CD4-positive, alpha-beta memory T cell (primary cell): Measurements from ENCODE around the gene EYA2. TPM values are rescaled to one million over a fixed set of nuclear protein-coding genes. Genes with fewer than 3 reads are reported as not detected.

Experiments
- CTCF ChIA-PET: fragments of 350-600 bp; sonication (Branson Sonifier 250); formaldehyde crosslinking; loops from one replicate; lab custom pipeline; 2021; ENCODE audit warnings: inconsistent platforms; ENCODE audit not compliant: partially characterized antibody; lab: Charles Lee
- POLR2A ChIA-PET: fragments of 350-600 bp; sonication (Branson Sonifier 250); formaldehyde crosslinking; loops from one replicate; lab custom pipeline; 2021; ENCODE audit not compliant: partially characterized antibody; lab: Charles Lee
- DNase-seq, 5 donors: peaks; one replicate each; pipeline versions ENCODE4 v3.0.0 to v3.0.0-alpha.2; 2020 to 2022; ENCODE audit warnings: mixed read lengths in 1 of 5
- H3K27ac ChIP-seq: one replicate; pipeline ENCODE4 v1.7.0; 2013; ENCODE audit warnings: low read depth, low read length
- H3K27me3 ChIP-seq: 2 replicates; pipeline ENCODE4 v1.7.0; 2013; ENCODE audit warnings: mild to moderate bottlenecking, low read length, moderate library complexity; ENCODE audit not compliant: insufficient read depth
- H3K36me3 ChIP-seq: 2 replicates; pipeline ENCODE4 v1.7.0; 2013; ENCODE audit warnings: mild to moderate bottlenecking, low read length, moderate library complexity; ENCODE audit not compliant: insufficient read depth
- H3K4me1 ChIP-seq: 2 replicates; pipeline ENCODE4 v1.7.0; 2013; ENCODE audit warnings: mild to moderate bottlenecking, low read length, moderate library complexity; ENCODE audit not compliant: insufficient read depth
- H3K4me3 ChIP-seq, 2 donors: one replicate each; pipeline ENCODE4 v1.7.0; 2013; ENCODE audit warnings: low read length in 2 of 2, mild to moderate bottlenecking in 1 of 2
- H3K9me3 ChIP-seq, 2 donors: one replicate each; pipeline ENCODE4 v1.7.0; 2013; ENCODE audit warnings: low read length in 2 of 2, control low read depth in 1 of 2; ENCODE audit not compliant: control insufficient read depth in 1 of 2
- H3K27ac Mint-ChIP-seq, 7 donors: one replicate each; pipeline ENCODE4 v1.8.0; 2020 to 2021; ENCODE audit warnings: mixed read lengths in 7 of 7, mild to moderate bottlenecking in 6 of 7, inconsistent platforms in 3 of 7, moderate library complexity in 3 of 7
- H3K27me3 Mint-ChIP-seq, 2 donors: one replicate each; pipeline ENCODE4 v1.8.0; 2020 to 2021; ENCODE audit warnings: mixed read lengths in 2 of 2
- H3K36me3 Mint-ChIP-seq, 2 donors: one replicate each; pipeline ENCODE4 v1.8.0; 2020 to 2021; ENCODE audit warnings: mixed read lengths in 2 of 2, inconsistent platforms in 1 of 2, mild to moderate bottlenecking in 1 of 2
- H3K4me1 Mint-ChIP-seq, 4 donors: one replicate each; pipeline ENCODE4 v1.8.0; 2020 to 2021; ENCODE audit warnings: mixed read lengths in 4 of 4, mild to moderate bottlenecking in 1 of 4
- H3K4me3 Mint-ChIP-seq, 8 donors: one replicate each; pipeline ENCODE4 v1.8.0; 2020 to 2021; ENCODE audit warnings: mixed read lengths in 8 of 8, mild to moderate bottlenecking in 7 of 8, moderate library complexity in 6 of 8, inconsistent platforms in 3 of 8
- H3K9me3 Mint-ChIP-seq, 8 donors: one replicate each; pipeline ENCODE4 v1.8.0; 2020 to 2021; ENCODE audit warnings: mixed read lengths in 8 of 8, mild to moderate bottlenecking in 5 of 8, inconsistent platforms in 3 of 8, moderate library complexity in 1 of 8
- intact Hi-C: fragments of 100-400 bp; cut with micrococcal nuclease; formaldehyde crosslinking; loops from one replicate; pipeline ENCODE4 v1.15.1; 2023
- polyA plus RNA-seq, 2 donors: library from polyadenylated mRNA; unstranded; fragments of 300-500 nt; fragmentation: Illumina TruSeq; gene quantifications; one replicate each; pipeline ENCODE4 v1.2.3, GENCODE V29; 2021
- total RNA-seq, 2 experiments: library from RNA; stranded (reverse); gene quantifications; one replicate each; pipeline ENCODE4 v1.2.3, GENCODE V29; 2021

Gene EYA2
- total and polyA plus RNA-seq, 4 experiments from 2014 or later = not detected

DNA sequence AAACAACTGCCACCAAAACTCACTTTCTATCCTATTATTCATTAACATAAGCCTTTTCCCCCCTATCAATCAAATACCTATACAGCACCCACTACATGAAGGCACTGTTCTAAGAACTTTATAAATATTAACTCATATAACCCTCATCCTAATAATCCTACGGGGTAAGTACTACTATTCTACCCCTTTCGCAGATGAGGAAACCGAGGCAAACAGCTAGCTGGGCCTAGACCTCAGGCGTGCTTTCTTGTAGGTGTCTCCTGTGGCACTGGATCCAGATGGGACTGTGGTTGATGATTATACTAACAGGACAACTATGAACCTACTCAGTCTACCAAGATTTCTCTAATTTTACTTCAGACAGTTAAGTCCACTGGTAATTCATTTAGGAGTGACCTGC is 330.2 kb downstream of the EYA2 start:
- H3K36me3 Mint-ChIP-seq = peaks cover 54 to 75% of the 10 kb centered on the region in 2 donors

DNA sequence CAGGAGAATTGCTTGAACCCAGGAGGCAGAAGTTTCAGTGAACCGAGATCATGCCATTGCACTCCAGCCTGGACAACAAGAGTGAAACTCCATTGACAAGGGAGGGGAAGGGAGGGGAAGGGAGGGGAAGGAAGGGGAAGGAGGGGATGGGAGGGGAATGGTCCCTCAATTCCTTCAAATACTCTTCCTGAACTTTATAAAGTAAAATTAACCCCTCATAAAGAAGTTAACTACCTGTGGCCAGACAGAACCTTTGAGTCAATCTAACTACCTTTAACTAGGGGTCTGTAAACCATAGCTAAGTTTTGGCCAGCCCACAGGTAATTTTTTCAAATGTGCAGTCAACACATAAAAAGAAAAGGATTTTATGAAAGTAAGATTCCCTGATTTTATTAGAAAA is 330.8 kb downstream of the EYA2 start:
- intact Hi-C loops = no loop called here
- Histone ChIP-seq H3K27me3 (no peaks in the 10 kb centered on the region), H3K36me3 (peaks cover 64% of the 10 kb centered on the region), H3K9me3 (no peaks in the 10 kb centered on the region), H3K27ac (no peak overlapping the region), H3K4me3 (no peak overlapping the region), H3K4me1 (no peaks in the 10 kb centered on the region)
- Mint-ChIP-seq H3K36me3 (peaks cover 50 to 71% of the 10 kb centered on the region in 2 donors), H3K4me3 (no peak overlapping the region), H3K27ac (peak overlapping the region in 2 of 7 donors; percentile 17 to 42), H3K27me3 (no peaks in the 10 kb centered on the region), H3K9me3 (peaks cover 0 to 3% (median 0%) of the 10 kb centered on the region in 8 donors), H3K4me1 (peaks cover 0 to 5% (median 2%) of the 10 kb centered on the region in 4 donors)
- ChIA-PET CTCF (interaction anchor here (1.8 kb wide), 1 partner anchor 159 kb away, joined by 6 read pairs; no protein-coding TSS in a partner anchor), POLR2A (no interaction called here)
- DNase-seq = no peak

More for the DNA sequence above, 330.2 kb downstream of the EYA2 start:
- Mint-ChIP-seq H3K4me3 (no peak overlapping the region), H3K9me3 (peaks cover 0 to 3% (median 0%) of the 10 kb centered on the region in 8 donors), H3K27me3 (no peaks in the 10 kb centered on the region), H3K27ac (peak overlapping the region in 5 of 7 donors; percentile 1 to 47 (median 29)), H3K4me1 (peaks cover 0 to 5% (median 3%) of the 10 kb centered on the region in 4 donors)
- H3K4me3 ChIP-seq = no peak overlapping the region
- DNase-seq = no peak
- ChIA-PET POLR2A (no interaction called here), CTCF (interaction anchor here (1.8 kb wide), 1 partner anchor 159 kb away, joined by 6 read pairs; no protein-coding TSS in a partner anchor)
- intact Hi-C loops = no loop called here
- no peak overlapping the region for H3K27ac ChIP-seq
- no peaks in the 10 kb centered on the region for H3K4me1 ChIP-seq
- no peaks in the 10 kb centered on the region for H3K27me3 ChIP-seq
- H3K36me3 ChIP-seq = peaks cover 65% of the 10 kb centered on the region
- H3K9me3 ChIP-seq = no peaks in the 10 kb centered on the region

DNA sequence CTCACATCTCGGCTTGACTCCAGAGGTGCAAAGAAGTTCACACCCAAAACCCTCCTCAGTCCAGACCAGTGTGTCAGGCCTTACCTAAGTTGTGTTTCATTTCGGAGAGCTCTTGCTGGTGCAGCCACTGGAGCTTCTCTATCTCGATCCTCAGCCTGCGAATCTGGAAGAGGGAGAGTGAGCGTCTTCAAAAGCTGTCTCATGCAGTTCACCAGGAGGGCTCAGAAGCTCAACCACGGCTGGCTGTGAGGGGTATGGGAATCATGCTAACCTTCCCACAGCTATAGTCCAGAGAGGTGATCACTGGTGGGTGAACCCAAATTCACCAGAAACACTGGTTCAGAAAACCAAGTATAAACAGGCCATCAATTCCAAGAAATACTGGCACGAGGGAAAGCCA is 332.5 kb downstream of the EYA2 start:
- ChIA-PET POLR2A (no interaction called here), CTCF (interaction anchor here (0.8 to 1.2 kb wide), 2 partner anchors 12 to 45 kb away, joined by 3 to 4 read pairs; no protein-coding TSS in a partner anchor)
- intact Hi-C loops = no loop called here
- Histone ChIP-seq H3K27me3 (no peaks in the 10 kb centered on the region), H3K9me3 (no peaks in the 10 kb centered on the region), H3K27ac (no peak overlapping the region), H3K4me3 (no peak overlapping the region), H3K36me3 (peaks cover 54% of the 10 kb centered on the region), H3K4me1 (no peaks in the 10 kb centered on the region)
- H3K9me3 Mint-ChIP-seq = peaks cover 0 to 3% (median 0%) of the 10 kb centered on the region in 8 donors
- no peak overlapping the region for H3K4me3 Mint-ChIP-seq
- H3K27ac Mint-ChIP-seq = no peak overlapping the region
- peaks cover 52 to 71% of the 10 kb centered on the region in 2 donors for H3K36me3 Mint-ChIP-seq
- H3K27me3 Mint-ChIP-seq = no peaks in the 10 kb centered on the region
- no peak for DNase-seq
- peaks cover 0 to 5% (median 3%) of the 10 kb centered on the region in 4 donors for H3K4me1 Mint-ChIP-seq

DNA sequence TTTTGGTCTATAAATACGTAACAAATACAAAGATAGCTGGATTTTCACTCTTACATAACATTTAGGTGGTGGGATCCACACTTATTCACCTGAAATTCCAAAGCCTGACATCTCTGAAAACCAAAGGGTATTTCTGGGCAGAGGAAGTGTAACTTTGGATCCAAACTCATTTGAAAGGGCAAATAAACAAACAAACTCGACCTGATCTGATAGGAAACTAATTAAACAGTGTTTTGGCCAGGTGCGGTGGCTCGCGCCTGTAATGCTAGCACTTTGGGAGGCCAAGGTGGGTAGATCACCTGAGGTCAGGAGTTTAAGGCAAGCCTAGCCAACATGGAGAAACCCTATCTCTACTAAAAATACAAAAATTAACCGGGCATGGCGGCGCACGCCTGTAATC is 332.9 kb downstream of the EYA2 start:
- Mint-ChIP-seq H3K4me3 (no peak overlapping the region), H3K27ac (peak overlapping the region in 1 of 7 donors; percentile 73), H3K36me3 (peaks cover 47 to 69% of the 10 kb centered on the region in 2 donors), H3K9me3 (peaks cover 0 to 3% (median 0%) of the 10 kb centered on the region in 8 donors), H3K4me1 (peaks cover 0 to 5% (median under 1%) of the 10 kb centered on the region in 4 donors), H3K27me3 (no peaks in the 10 kb centered on the region)
- Histone ChIP-seq H3K9me3 (no peaks in the 10 kb centered on the region), H3K4me3 (no peak overlapping the region), H3K36me3 (peaks cover 52% of the 10 kb centered on the region), H3K4me1 (no peaks in the 10 kb centered on the region), H3K27me3 (no peaks in the 10 kb centered on the region), H3K27ac (no peak overlapping the region)
- no peak for DNase-seq
- ChIA-PET CTCF (interaction anchor here (1.2 kb wide), 1 partner anchor 45 kb away, joined by 4 read pairs; no protein-coding TSS in a partner anchor), POLR2A (no interaction called here)
- intact Hi-C loops = no loop called here

DNA sequence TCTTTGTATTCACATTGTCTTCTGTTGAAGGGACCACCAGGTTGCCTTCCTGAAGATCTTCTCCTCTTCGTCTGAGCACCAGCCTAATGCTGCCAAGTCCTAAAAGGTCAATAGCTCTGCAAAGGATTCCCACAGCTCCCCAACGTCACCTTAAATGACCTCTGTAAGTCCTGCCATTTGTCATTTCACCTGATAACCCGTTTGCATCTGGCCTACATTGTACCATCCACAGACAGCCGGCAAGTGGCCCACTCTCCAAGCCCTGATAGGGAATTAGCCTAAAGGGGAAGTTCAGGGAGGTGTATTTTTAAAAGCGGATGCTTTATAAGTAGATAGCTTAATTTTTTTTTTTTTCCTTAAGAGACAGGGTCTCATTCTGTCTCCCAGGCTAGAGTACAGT is 334.0 kb downstream of the EYA2 start:
- DNase-seq = no peak
- Mint-ChIP-seq H3K4me1 (peaks cover 0 to 3% (median 0%) of the 10 kb centered on the region in 4 donors), H3K27me3 (no peaks in the 10 kb centered on the region), H3K27ac (peak overlapping the region in 1 of 7 donors; percentile 13), H3K4me3 (no peak overlapping the region), H3K36me3 (peaks cover 42 to 70% of the 10 kb centered on the region in 2 donors), H3K9me3 (peaks cover 0 to 3% (median 0%) of the 10 kb centered on the region in 8 donors)
- no peak overlapping the region for H3K27ac ChIP-seq
- CTCF ChIA-PET = interaction anchor here (1.7 kb wide), 1 partner anchor 155 kb away, joined by 8 read pairs; no protein-coding TSS in a partner anchor
- H3K4me3 ChIP-seq = no peak overlapping the region
- H3K4me1 ChIP-seq = no peaks in the 10 kb centered on the region
- peaks cover 56% of the 10 kb centered on the region for H3K36me3 ChIP-seq
- no peaks in the 10 kb centered on the region for H3K9me3 ChIP-seq
- POLR2A ChIA-PET = no interaction called here
- no peaks in the 10 kb centered on the region for H3K27me3 ChIP-seq
- intact Hi-C loops = no loop called here

DNA sequence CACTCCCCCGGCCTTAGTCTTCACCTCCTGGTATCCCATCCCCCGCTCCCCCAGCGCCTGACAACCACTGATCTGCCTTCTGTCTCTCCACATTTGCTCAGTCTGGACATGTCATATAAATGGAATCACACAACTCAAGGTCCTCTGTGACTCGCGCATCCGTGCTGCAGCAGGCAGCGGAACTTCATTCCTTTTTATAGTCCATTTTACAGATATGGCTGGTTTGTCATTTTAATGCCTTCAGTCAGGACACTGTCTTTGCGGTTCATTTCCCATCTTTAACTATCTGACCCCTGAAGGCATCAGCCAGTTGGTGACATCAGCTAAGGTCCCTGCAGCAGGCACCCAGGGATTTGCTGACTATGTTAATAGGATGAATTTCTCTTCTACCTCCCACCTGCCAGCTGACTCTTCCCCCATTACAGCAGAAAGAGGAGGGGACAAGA is 336.2 kb downstream of the EYA2 start:
- ChIA-PET POLR2A (no interaction called here), CTCF (no interaction called here)
- Mint-ChIP-seq H3K9me3 (no peaks in the 10 kb centered on the region), H3K4me3 (no peak overlapping the region), H3K36me3 (peaks cover 38 to 71% of the 10 kb centered on the region in 2 donors), H3K27ac (peak overlapping the region in 3 of 7 donors; percentile 6 to 37 (median 26)), H3K27me3 (no peaks in the 10 kb centered on the region), H3K4me1 (peaks cover 0 to 2% (median 0%) of the 10 kb centered on the region in 4 donors)
- Histone ChIP-seq H3K4me3 (no peak overlapping the region), H3K27me3 (no peaks in the 10 kb centered on the region), H3K36me3 (peaks cover 57% of the 10 kb centered on the region), H3K9me3 (no peaks in the 10 kb centered on the region), H3K4me1 (no peaks in the 10 kb centered on the region), H3K27ac (no peak overlapping the region)
- DNase-seq = no peak
- intact Hi-C loops = no loop called here

DNA sequence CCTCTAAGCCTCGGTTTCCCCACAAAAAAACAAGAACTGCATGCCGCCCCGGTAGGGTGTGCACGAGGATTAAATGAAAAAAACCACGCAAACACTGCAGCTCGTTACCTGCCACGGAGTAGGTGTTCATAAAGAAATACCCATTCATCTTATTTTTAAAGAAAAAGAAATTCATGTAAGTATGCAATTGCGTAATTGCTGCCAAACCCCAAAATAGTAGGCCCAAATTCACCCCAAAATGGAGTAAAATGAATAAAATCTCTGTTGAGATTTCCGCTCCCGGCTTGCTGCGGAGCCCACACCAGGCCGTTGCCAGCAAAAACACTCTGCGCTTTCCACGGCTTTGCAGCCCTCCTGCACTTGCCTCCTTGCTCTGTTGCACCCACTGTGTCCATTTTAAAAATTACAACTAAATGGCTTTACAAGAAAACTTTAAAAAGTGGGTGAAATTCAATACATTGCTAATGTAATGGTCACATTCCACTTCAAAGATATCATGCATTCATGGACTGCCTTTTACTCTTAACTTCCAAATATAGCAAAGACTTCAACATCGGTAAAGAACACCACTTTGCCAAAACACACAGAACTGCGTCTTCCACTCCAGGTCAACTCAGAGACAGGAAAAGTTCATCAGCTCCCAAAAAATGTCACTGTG is 336.9 kb downstream of the EYA2 start:
- no peak overlapping the region for H3K4me3 Mint-ChIP-seq
- H3K27ac ChIP-seq = no peak overlapping the region
- H3K27me3 Mint-ChIP-seq = no peaks in the 10 kb centered on the region
- H3K27me3 ChIP-seq = no peaks in the 10 kb centered on the region
- peaks cover 40 to 73% of the 10 kb centered on the region in 2 donors for H3K36me3 Mint-ChIP-seq
- H3K36me3 ChIP-seq = peaks cover 58% of the 10 kb centered on the region
- no peak for DNase-seq
- ChIA-PET POLR2A (no interaction called here), CTCF (no interaction called here)
- no peaks in the 10 kb centered on the region for H3K4me1 ChIP-seq
- H3K9me3 Mint-ChIP-seq = no peaks in the 10 kb centered on the region
- no peaks in the 10 kb centered on the region for H3K9me3 ChIP-seq
- no peak overlapping the region for H3K4me3 ChIP-seq
- H3K27ac Mint-ChIP-seq = peak overlapping the region in 1 of 7 donors; percentile 39
- peaks cover 0 to 2% (median 0%) of the 10 kb centered on the region in 4 donors for H3K4me1 Mint-ChIP-seq
- intact Hi-C loops = no loop called here
